Astrocyte (in vitro differentiated cells and primary cell): Measurements from ENCODE around the gene MS4A13. TPM values are rescaled to one million over a fixed set of nuclear protein-coding genes. Genes with fewer than 3 reads are reported as not detected.
A peak's percentile ranks its signal among the peaks of the same experiment; 100 is the strongest.

Source experiments
- DNase-seq: peaks from one replicate; pipeline ENCODE4 v3.0.0-alpha.2; 2010; ENCODE audit warnings: low read depth
- FAIRE-seq: peaks from 2 replicates; lab custom pipeline; 2011; peaks lifted over from hg19 to GRCh38; lab: Jason Lieb, UNC
- H2AFZ ChIP-seq: 2 replicates; pipeline ENCODE4 v1.6.0; 2012; ENCODE audit warnings: low read depth, low read length, inconsistent platforms
- H3K27ac ChIP-seq: 2 replicates; pipeline ENCODE4 v1.5.1; 2011; ENCODE audit warnings: low read depth, low read length, inconsistent platforms
- H3K27me3 ChIP-seq: 2 replicates; pipeline ENCODE4 v1.6.0; 2011; ENCODE audit warnings: low read length, inconsistent platforms; ENCODE audit not compliant: insufficient read depth
- H3K36me3 ChIP-seq: 2 replicates; pipeline ENCODE4 v1.5.1; 2011; ENCODE audit warnings: low read length, inconsistent platforms; ENCODE audit not compliant: insufficient read depth
- H3K4me1 ChIP-seq: 2 replicates; pipeline ENCODE4 v1.5.1; 2011; ENCODE audit warnings: low read length, inconsistent platforms; ENCODE audit not compliant: insufficient read depth
- H3K4me2 ChIP-seq: 2 replicates; pipeline ENCODE4 v1.6.0; 2012; ENCODE audit warnings: low read length, inconsistent platforms
- H3K4me3 ChIP-seq: 2 replicates; pipeline ENCODE4 v1.5.1; 2011; ENCODE audit warnings: low read depth, mild to moderate bottlenecking, low read length, inconsistent platforms; ENCODE audit not compliant: insufficient read depth
- H3K79me2 ChIP-seq: 2 replicates; pipeline ENCODE4 v1.6.0; 2012; ENCODE audit warnings: mild to moderate bottlenecking, low read length, inconsistent platforms; ENCODE audit not compliant: insufficient read depth
- H3K9ac ChIP-seq: 2 replicates; pipeline ENCODE4 v1.6.0; 2012; ENCODE audit warnings: mild to moderate bottlenecking, low read length, inconsistent platforms
- H3K9me3 ChIP-seq: 2 replicates; pipeline ENCODE4 v1.5.1; 2012; ENCODE audit warnings: low read depth, mild to moderate bottlenecking, low read length, inconsistent platforms; ENCODE audit not compliant: insufficient read depth
- H4K20me1 ChIP-seq: 2 replicates; pipeline ENCODE4 v1.6.0; 2012; ENCODE audit warnings: low read length, inconsistent platforms; ENCODE audit not compliant: insufficient read depth
- H3K27ac Mint-ChIP-seq: one replicate; pipeline ENCODE4 v1.8.0; 2021; ENCODE audit warnings: mild to moderate bottlenecking, mixed read lengths; ENCODE audit not compliant: unreplicated experiment
- H3K27me3 Mint-ChIP-seq: one replicate; pipeline ENCODE4 v1.8.0; 2021; ENCODE audit warnings: low read depth, mixed read lengths; ENCODE audit not compliant: unreplicated experiment
- H3K36me3 Mint-ChIP-seq: one replicate; pipeline ENCODE4 v1.8.0; 2021; ENCODE audit warnings: low read depth, mixed read lengths; ENCODE audit not compliant: unreplicated experiment
- H3K4me1 Mint-ChIP-seq: one replicate; pipeline ENCODE4 v1.8.0; 2021; ENCODE audit warnings: low read depth, mixed read lengths; ENCODE audit not compliant: unreplicated experiment
- H3K4me3 Mint-ChIP-seq: one replicate; pipeline ENCODE4 v1.8.0; 2021; ENCODE audit warnings: mild to moderate bottlenecking, moderate library complexity, mixed read lengths; ENCODE audit not compliant: unreplicated experiment
- H3K9me3 Mint-ChIP-seq: one replicate; pipeline ENCODE4 v1.8.0; 2021; ENCODE audit warnings: mild to moderate bottlenecking, mixed read lengths; ENCODE audit not compliant: unreplicated experiment
- CTCF ChIP-seq: IDR thresholded peaks from 2 replicates; pipeline ENCODE4 v1.5.1; 2011; ENCODE audit warnings: low read depth, mild to moderate bottlenecking, inconsistent platforms, low read length, moderate library complexity; ENCODE audit not compliant: insufficient read depth
- EZH2 ChIP-seq: IDR thresholded peaks from 2 replicates; pipeline ENCODE4 v1.6.1; 2012; ENCODE audit warnings: mild to moderate bottlenecking, low read length, inconsistent platforms; ENCODE audit not compliant: insufficient read depth
- total RNA-seq: library from RNA; stranded (reverse); gene quantifications from 2 replicates; pipeline ENCODE4 v1.2.1, GENCODE V29; 2021

The MS4A13 gene
- total RNA-seq, 1 donor from 2014 or later: not detected

DNA sequence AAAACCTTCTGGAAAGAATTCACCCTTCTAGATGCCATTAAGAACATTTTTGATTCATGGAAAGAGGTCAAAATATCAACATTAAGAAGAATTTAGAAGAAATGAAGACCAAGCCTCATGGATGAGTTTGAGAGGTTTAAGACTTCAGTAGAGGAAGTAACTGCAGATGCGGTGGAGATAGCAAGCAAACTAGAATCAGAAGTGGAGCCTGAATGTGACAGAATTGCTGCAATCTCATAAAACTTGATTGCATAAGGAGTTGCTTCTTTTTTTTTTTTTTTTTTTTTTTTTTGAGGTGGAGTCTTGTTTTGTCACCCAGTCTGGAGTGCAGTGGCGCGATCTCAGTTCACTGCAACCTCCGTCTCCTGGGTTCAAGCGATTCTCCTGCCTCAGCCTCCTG is 51.6 kb downstream of the MS4A13 start:
- H3K27me3 ChIP-seq: no peaks in the 10 kb centered on the region
- H3K4me1 ChIP-seq: no peaks in the 10 kb centered on the region
- H3K79me2 ChIP-seq: no peaks in the 10 kb centered on the region
- no peak overlapping the region for H2AFZ ChIP-seq
- FAIRE-seq: no peak
- peaks cover 2% of the 10 kb centered on the region for H3K4me1 Mint-ChIP-seq
- H3K4me3 Mint-ChIP-seq: no peak overlapping the region
- TF ChIP-seq CTCF: no peak
- no peak for TF ChIP-seq EZH2
- H3K36me3 Mint-ChIP-seq: no peaks in the 10 kb centered on the region
- no peak overlapping the region for H3K4me2 ChIP-seq
- H3K9me3 Mint-ChIP-seq: peaks cover 14% of the 10 kb centered on the region
- no peaks in the 10 kb centered on the region for H3K36me3 ChIP-seq
- H4K20me1 ChIP-seq: no peaks in the 10 kb centered on the region
- no peaks in the 10 kb centered on the region for H3K9me3 ChIP-seq
- H3K27me3 Mint-ChIP-seq: no peaks in the 10 kb centered on the region
- DNase-seq: no peak
- no peak overlapping the region for H3K27ac Mint-ChIP-seq
- no peak overlapping the region for H3K9ac ChIP-seq
- no peak overlapping the region for H3K4me3 ChIP-seq
- H3K27ac ChIP-seq: no peak overlapping the region

DNA sequence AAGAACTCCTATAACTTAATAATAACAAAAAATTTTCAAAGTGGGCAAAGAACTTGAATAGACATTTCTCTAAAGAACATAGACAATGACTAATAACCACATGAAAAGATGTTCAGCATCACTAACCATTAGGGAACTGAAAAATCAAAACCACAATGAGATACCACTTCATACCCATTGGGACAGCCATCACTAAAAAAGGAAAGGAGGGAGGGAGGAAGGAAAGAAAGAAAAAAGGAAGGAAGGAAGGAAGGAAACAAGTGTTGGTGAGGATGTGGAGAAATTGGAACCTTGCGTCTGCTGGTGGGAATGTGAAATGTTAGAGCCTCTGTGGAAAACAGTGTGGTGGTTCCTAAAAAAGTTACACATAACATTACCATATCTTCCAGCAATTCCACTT is 55.8 kb downstream of the MS4A13 start:
- Histone ChIP-seq H3K27ac (no peak overlapping the region), H3K79me2 (no peaks in the 10 kb centered on the region), H3K4me3 (no peak overlapping the region), H3K9ac (no peak overlapping the region), H3K4me2 (no peak overlapping the region), H2AFZ (no peak overlapping the region), H3K36me3 (no peaks in the 10 kb centered on the region), H4K20me1 (no peaks in the 10 kb centered on the region), H3K4me1 (no peaks in the 10 kb centered on the region), H3K9me3 (no peaks in the 10 kb centered on the region), H3K27me3 (no peaks in the 10 kb centered on the region)
- Mint-ChIP-seq H3K36me3 (no peaks in the 10 kb centered on the region), H3K27ac (peak overlapping the region; percentile 4), H3K9me3 (no peaks in the 10 kb centered on the region), H3K4me3 (no peak overlapping the region), H3K4me1 (peaks cover 2% of the 10 kb centered on the region), H3K27me3 (no peaks in the 10 kb centered on the region)
- DNase-seq (no peak), FAIRE-seq (no peak)
- TF ChIP-seq EZH2 (no peak), CTCF (no peak)

GRCh38 chr11:60589611-60590010 is 74.4 kb downstream of the MS4A13 start:
- TF ChIP-seq CTCF (peak; percentile 6), EZH2 (no peak)
- no peaks in the 10 kb centered on the region for H3K9me3 Mint-ChIP-seq

More at GRCh38 chr11:60589611-60590010, 74.4 kb downstream of the MS4A13 start:
- no peaks in the 10 kb centered on the region for H3K4me1 ChIP-seq
- no peaks in the 10 kb centered on the region for H4K20me1 ChIP-seq
- FAIRE-seq (no peak), DNase-seq (no peak)
- no peaks in the 10 kb centered on the region for H3K27me3 Mint-ChIP-seq
- H3K4me3 Mint-ChIP-seq: no peak overlapping the region
- H3K4me2 ChIP-seq: no peak overlapping the region
- H3K27ac Mint-ChIP-seq: no peak overlapping the region
- no peaks in the 10 kb centered on the region for H3K36me3 Mint-ChIP-seq
- H3K36me3 ChIP-seq: no peaks in the 10 kb centered on the region
- no peak overlapping the region for H2AFZ ChIP-seq
- no peak overlapping the region for H3K9ac ChIP-seq
- H3K27ac ChIP-seq: no peak overlapping the region
- no peaks in the 10 kb centered on the region for H3K27me3 ChIP-seq
- no peaks in the 10 kb centered on the region for H3K79me2 ChIP-seq
- no peak overlapping the region for H3K4me3 ChIP-seq
- no peaks in the 10 kb centered on the region for H3K4me1 Mint-ChIP-seq
- H3K9me3 ChIP-seq: peaks cover 3% of the 10 kb centered on the region
